Measurements from ENCODE around the gene MAST4.

DNA sequence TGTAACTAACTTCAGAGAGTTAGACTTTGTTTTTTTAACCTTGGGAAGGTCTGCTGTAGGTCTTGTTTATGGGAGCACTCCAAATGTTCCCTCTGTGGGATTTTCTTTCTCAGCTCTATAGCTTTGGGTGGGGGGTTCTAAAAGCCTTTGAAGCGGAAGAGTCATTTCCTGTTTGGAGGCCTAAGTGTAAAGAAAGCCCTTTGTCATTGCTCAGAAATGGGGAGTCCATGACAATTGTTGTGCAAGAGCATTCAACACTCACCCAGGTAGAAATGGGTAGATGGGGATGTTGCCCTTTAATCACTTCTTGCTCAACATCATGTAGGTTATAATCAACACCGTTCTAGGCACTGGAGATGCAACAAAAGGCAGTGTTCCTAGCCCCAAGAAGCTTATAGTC lies 30.3 kb upstream of the MAST4 start:
- TF ChIP-seq, protein P1, sequence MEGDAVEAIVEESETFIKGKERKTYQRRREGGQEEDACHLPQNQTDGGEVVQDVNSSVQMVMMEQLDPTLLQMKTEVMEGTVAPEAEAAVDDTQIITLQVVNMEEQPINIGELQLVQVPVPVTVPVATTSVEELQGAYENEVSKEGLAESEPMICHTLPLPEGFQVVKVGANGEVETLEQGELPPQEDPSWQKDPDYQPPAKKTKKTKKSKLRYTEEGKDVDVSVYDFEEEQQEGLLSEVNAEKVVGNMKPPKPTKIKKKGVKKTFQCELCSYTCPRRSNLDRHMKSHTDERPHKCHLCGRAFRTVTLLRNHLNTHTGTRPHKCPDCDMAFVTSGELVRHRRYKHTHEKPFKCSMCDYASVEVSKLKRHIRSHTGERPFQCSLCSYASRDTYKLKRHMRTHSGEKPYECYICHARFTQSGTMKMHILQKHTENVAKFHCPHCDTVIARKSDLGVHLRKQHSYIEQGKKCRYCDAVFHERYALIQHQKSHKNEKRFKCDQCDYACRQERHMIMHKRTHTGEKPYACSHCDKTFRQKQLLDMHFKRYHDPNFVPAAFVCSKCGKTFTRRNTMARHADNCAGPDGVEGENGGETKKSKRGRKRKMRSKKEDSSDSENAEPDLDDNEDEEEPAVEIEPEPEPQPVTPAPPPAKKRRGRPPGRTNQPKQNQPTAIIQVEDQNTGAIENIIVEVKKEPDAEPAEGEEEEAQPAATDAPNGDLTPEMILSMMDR (conservative IDR thresholded peaks at IDR 0.05; ENCODE audit: low read length) = no peak
- no peak for TF ChIP-seq EZH2phosphoT487 (IDR thresholded peaks at IDR 0.05; ENCODE audit: borderline replicate concordance, low read depth, low read length)
